GM21390 (cell line): ENCODE results near the gene ASPSCR1.
"Not testable (repeated sequence)": the region's sequence is repeated elsewhere in the genome, so short reads cannot be mapped to it uniquely, and the experiment has no call there.

ENCODE experiments used
- ATAC-seq: cut with Tn5 transposase; IDR thresholded peaks from one replicate; pipeline ENCODE4 v1.9.1; 2021; ENCODE audit not compliant: unreplicated experiment

Gene ASPSCR1

DNA sequence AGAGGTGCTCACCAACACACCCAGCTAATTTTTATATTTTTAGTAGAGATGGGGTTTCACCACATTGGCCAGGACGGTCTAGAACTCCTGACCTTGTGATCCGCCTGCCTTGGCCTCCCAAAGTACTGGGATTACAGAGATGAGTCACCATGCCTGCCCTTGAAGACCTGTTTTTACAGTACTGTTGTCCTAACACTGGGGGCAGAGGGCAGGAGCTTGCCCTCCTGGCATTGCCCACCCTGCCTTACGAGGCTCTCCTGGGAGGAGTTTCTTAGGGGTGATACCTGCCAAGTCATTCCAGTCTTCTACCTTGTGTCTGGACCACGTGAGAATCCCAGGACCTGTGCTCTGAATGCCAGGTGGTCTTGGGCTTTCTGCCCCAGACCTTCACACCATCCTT, 2.7 kb downstream of the ASPSCR1 start:
- ATAC-seq: no peak

- ATAC-seq: no peak
Observed at GRCh38 chr17:81980707-81981343, 3.4 kb downstream of the ASPSCR1 start.

GRCh38 chr17:81981511-81981910, 4.1 kb downstream of the ASPSCR1 start:
- not testable (repeated sequence) for ATAC-seq

DNA sequence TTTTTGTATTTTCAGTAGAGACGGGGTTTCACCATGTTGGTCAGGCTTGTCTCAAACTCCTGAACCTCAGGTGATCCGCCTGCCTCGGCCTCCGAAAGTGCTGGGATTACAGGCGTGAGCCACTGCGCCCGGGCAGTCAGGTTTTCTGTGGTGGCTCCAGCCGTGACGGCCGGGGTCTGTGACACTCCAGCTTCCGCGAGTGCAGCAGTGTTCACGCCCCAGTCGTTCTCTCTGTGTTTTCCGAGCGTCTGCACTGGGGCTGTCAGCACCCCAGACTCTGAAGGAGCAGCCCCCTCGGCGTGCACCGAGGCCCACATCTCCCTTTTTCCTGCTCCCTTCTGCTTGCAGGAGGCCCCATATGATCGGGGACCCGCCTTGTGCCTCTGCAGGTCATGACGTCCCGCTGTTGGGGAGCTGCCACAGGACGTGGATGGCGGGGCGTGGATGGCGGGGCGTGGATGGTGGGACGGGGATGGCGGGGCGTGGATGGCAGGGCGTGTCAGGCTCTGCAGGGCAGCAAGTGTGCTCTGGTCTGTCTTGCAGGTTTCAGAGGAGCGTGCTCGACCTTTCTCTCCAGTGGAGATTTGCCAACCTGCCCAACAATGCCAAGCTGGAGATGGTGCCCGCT, 5.7 kb downstream of the ASPSCR1 start:
- no peak for ATAC-seq

DNA sequence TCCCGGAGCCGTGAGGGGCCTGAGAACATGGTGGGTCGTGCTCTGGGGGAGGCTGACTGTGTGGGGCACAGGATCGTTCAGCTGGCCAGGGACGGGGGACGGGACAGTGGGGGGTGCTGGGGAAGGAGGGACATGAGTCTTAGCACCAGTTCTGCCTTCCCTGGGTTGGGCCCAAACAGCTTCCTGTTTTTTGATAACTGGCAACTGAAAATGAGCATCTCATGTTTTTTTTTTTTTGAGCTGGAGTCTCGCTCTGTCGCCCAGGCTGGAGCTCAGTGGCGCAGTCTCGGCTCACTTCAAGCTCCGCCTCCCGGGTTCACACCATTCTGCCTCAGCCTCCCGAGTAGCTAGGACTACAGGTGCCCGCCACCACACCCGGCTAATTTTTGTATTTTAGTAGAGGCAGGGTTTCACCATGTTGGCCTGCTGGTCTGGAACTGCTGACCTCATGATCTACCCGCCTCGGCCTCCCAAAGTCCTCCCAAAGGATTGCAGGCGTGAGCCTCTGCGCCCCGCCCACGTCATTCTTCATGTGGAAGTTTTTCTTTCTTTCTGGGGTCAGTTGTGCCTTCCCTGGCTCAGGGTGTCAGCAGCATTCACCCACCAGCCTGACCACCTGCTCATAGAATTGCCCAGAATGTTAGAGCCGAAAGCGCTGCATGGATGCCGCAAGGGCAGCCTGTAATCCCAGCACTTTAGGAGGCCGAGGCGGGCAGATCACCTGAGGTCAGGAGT, 6.4 kb downstream of the ASPSCR1 start:
- no peak for ATAC-seq

DNA sequence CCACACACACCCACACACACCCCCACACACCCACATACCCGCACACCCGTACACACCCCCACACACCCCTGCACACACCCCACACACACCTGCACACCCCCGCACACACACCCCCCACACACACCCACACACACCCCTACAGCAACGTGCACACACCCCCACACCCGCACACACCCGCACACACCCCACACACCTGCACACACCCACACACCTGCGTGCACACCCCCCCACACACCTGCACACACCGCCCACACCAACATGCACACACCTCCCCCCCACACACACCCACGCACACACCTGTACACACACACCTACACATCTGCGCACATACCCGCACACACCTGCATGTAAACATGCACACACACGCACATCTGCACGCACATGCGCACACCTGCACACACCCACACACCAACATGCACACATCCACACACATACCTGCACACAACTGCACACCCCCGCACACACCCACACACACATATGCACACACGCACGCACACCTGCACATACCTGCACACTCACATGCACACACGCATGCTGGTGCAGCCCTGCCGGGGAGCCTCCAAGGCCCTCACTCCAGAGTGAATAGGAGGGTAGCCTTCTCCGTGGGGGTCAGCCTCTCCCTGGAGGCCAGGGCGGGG, 7.5 kb downstream of the ASPSCR1 start:
- ATAC-seq: no peak

GRCh38 chr17:81986606-81987005, 9.2 kb downstream of the ASPSCR1 start:
- no peak for ATAC-seq

DNA sequence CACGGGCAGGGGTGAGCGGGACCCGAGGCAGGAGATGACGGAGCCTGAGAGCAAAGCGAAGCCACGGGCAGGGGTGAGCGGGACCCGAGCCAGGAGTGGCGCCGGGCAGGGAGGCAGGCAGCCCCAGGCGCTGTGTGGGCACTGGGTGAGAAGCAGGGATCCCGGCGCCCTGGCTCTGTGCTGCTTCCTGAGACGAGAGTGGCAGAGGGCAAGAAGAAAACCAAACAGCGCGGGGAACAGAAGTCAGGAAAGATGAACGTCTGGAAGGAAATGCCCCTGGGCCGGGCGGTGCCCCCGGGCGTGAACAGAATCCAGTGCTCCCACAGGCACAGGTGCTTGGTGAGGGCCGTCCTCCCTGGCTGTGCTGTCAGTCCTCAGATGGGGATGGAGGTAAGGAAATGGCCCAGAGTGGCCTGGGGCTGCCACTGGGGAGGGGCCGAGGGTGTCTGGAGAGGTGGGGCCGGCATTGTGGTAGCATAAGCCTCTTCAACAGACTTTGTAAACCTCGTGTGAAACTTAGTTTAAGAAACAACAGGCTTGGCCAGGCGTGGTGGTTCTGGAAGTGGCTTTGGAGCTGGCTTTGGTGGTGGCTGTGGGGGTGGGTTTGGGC, 9.8 kb downstream of the ASPSCR1 start:
- ATAC-seq: no peak

DNA sequence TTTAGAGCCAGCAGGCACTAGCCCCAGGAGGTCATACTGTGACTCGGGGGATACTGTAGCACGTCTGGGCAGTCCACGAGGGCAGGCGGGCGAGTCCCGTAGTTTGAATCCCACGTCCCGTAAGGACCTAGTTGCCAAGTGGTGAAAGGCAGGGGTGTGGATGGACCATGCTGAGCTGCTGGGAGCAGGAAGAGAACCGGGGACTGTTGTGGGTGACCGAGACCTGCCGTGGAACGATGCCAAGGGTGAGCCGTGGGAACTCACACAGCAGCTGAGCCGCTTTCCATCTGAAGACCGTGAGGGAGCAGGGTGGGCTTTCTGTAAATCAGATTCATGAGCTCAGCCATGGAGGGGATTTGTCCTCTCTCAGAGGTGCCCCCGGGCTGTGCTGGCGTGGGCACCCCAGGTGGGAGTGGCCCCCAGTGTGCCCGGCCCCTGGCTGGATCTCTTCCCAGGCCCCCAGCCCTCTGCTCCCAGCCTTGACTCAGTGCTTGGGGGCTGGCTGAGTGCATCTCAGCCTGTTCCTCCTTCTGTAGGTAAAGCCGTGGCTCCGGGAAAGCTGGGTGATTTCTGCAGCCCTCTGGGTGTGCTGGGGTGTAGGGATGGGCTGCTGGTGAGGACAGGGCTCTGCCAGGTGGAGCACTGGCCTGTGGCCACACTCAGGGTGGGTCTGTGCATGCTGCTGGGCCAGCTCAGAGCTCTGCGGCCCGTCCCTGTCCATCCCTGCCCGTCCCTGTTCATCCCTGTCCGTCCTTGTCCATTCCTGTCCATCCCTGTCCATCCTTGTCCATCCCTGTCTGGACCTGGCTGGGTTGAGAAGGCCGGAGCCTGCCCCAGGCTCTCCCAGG, 13.6 kb downstream of the ASPSCR1 start:
- no peak for ATAC-seq

GRCh38 chr17:81991684-81992305, 14.4 kb downstream of the ASPSCR1 start:
- ATAC-seq: no peak

DNA sequence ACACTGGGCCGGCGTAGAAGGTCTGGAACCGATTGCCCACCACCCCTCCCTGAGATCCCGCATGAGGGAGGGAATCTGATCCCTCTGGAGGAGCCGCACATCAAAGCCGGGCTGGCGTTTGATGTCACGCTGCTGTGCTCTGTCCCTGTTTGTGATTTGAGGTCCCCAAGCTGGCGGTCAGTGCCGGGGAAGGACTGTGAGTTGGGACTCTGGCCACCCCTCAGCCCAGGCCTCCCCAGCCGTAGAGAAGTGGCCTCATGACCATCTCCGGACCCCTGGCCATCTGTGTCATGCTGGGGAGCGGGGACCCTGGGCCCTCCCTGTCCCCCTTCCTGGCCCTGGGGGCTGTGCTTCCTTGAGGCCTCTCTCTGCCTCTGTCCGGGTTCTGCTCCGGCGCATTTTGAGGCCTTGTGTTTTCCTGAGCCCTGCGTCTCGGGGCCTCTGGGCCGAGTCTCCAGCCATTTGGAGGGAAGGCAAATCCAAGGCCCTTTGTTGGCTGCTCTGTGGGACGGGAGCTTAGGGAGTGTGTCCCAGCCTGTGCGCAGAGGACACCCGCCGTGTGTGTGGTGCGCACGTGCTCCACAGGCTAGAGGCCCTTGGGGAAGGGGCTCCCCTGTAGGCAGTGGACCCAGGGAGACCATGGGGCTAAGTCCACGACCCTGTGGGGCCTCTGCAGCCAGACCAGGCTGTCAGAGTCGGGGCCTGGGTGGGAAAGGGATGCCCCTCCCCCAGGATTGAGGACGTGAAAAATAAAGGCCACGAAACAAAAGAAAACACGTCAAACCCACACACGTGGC, 15.1 kb downstream of the ASPSCR1 start:
- no peak for ATAC-seq

DNA sequence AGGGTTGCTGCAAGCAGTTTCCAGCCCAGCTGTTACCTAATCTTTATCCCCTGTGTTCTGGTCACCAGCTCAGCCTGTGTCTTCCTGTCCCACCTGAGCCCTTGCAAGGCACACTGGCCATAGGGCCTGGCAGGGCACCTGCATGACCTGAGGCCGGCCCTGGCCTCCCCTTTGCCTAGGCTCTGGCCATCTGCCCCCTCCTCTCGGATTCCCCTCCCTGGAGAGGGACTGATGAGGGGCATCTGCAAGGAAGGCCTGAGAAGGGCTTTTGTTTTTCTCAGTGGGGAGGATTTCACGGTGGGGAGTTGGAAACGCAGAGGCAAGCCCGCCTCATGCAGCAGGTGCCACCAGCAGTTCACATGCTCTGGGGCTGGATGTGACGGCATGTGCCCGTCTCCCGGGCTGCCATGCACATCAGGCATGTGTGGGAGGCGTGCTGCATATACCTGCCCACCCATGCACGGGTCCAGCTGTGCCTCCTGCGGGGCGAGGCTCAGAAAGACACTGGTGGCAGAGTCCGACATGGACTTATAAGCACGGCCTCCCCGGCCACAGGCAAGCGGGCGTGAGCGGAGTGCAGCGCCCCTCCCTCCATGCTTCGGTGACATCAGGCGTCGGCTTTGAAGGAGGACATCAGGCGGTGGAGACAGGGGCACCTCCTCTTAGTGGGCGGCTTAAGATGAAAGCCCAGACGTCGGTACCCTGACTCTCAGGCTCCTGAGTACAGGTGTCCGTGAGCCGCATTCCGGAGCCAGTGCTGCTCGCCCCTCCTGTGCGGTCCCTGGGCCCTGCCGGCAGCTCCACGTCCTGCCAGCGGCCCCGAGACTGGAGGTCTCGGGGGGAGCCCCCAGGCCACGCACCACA, 16.5 kb downstream of the ASPSCR1 start:
- ATAC-seq: no peak

- ATAC-seq: no peak
Observed at GRCh38 chr17:81994593-81995462, 17.4 kb downstream of the ASPSCR1 start.

DNA sequence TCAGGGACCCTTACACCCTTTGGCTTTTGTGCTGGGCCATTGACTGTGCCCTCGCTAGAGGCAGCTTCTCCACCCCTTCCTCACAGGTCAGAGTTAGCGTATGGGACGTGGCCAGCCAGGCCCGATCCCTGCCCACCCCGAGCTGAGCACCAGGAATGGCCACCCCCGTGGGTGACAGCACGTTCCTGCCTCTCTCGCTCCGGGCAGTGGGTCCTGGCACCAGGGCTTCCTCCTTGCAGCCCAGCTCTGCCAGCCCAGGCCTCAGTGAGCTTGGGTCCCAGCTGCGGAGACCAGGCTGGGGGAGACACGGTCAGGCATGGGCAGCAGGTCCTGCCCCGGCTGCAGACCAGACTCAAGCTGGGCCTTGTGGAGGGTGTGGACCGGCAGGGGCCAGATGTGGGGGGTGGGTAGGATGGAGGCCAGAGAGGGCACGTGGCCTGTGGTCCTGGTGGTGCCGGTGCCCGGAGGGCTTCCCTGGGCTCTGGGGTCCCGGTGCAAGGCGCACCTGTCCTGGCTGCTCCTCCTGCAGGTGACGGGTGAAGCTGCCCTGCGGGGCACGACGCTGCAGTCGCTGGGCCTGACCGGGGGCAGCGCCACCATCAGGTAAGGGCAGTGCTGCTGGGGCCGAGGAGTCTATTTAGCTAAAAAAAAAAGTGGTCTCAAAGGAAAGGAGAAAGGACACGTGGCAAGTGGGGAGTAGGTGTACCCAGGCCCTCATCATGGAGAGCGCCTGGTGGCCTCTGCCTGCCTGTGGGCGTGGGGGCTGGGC, 18.2 kb downstream of the ASPSCR1 start:
- no peak for ATAC-seq

GRCh38 chr17:81996232-81996756, 18.9 kb downstream of the ASPSCR1 start:
- no peak for ATAC-seq

DNA sequence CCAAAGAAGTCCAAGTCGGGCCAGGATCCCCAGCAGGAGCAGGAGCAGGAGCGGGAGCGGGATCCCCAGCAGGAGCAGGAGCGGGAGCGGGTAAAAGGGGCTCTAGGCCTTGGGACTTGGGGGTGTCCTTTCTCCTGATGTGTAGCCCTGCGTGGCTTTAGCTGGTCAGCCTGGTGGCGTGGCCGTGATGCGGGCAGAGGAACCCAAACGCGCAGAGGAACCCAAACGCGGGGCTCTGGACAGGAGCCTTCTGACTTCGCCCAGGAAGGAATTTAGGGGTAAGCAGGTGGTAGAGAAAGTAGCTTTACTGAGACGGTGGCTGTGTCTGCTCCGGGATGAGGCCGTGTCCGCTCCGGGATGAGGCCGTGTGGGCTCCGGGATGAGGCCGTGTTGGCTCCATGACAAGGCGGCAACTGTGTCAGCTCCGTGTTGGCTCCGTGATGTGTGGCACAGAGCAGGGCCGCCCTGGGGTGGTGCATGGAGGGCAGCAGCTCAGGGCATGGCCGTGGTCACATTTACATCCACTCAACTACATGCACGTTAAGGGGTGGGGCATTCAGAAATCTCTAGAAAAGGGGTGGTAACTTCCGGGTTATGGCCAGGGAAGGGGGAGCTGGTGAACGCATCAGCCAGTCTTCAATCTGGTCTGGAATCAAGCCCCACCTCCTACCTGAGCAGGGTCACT, 19.5 kb downstream of the ASPSCR1 start:
- no peak for ATAC-seq
